Activated B cell treated with CpG ODN at 0.5 μM for 24 hours (primary cell): ENCODE results near the gene ASCC1. TPM values are rescaled to one million over a fixed set of nuclear protein-coding genes. Genes with fewer than 3 reads are reported as not detected.

Experiments used
- ATAC-seq: fragments of 200-7000 bp; cut with Tn5 transposase; one replicate; pipeline ENCODE4 v1.10.0; 2021; ENCODE audit warnings: low read depth, mild to moderate bottlenecking, moderate library complexity
- CTCF ChIA-PET: fragments of 350-600 bp; sonication (Branson Sonifier 250); formaldehyde crosslinking; loops from one replicate; lab custom pipeline; 2021; ENCODE audit warnings: antibody characterized with exemption; lab: Charles Lee
- POLR2A ChIA-PET: fragments of 350-600 bp; sonication (Branson Sonifier 250); formaldehyde crosslinking; loops from one replicate; lab custom pipeline; 2021; ENCODE audit warnings: antibody characterized with exemption; lab: Charles Lee
- DNase-seq: peaks from one replicate; pipeline ENCODE4 v3.0.0; 2022
- H3K27ac Mint-ChIP-seq: one replicate; pipeline ENCODE4 v1.8.0; 2020; ENCODE audit warnings: mixed read lengths
- H3K27me3 Mint-ChIP-seq: one replicate; pipeline ENCODE4 v1.8.0; 2021; ENCODE audit warnings: mixed read lengths
- H3K36me3 Mint-ChIP-seq: one replicate; pipeline ENCODE4 v1.8.0; 2021; ENCODE audit warnings: low read depth, mixed read lengths
- H3K4me1 Mint-ChIP-seq: one replicate; pipeline ENCODE4 v1.8.0; 2021; ENCODE audit warnings: mixed read lengths
- H3K4me3 Mint-ChIP-seq: one replicate; pipeline ENCODE4 v1.8.0; 2020; ENCODE audit warnings: mild to moderate bottlenecking, mixed read lengths
- H3K9me3 Mint-ChIP-seq: one replicate; pipeline ENCODE4 v1.8.0; 2020; ENCODE audit warnings: mixed read lengths
- CTCF ChIP-seq: fragments of 200-600 bp; IDR thresholded peaks from one replicate; pipeline ENCODE4 v1.8.0; 2022; ENCODE audit warnings: antibody characterized with exemption, mild to moderate bottlenecking
- intact Hi-C: fragments of 100-400 bp; cut with micrococcal nuclease; formaldehyde crosslinking; loops from one replicate; pipeline ENCODE4 v1.15.1; 2024
- total RNA-seq: library from RNA; stranded (reverse); gene quantifications from 2 replicates; pipeline ENCODE4 v1.2.3, GENCODE V29; 2022

The ASCC1 gene
- total RNA-seq, 1 donor from 2014 or later, result 42.6 TPM

- peaks cover 16% of the 10 kb centered on the region for H3K4me1 Mint-ChIP-seq
- TF ChIP-seq CTCF, result no peak
- H3K27me3 Mint-ChIP-seq, result no peaks in the 10 kb centered on the region
- H3K4me3 Mint-ChIP-seq, result no peak overlapping the region
- intact Hi-C loops, result no loop called here
- DNase-seq (no peak), ATAC-seq (no peak)
- H3K27ac Mint-ChIP-seq, result no peak overlapping the region
- H3K36me3 Mint-ChIP-seq, result peaks cover 54% of the 10 kb centered on the region
- ChIA-PET CTCF (interaction anchor here (4.9 kb wide), 1 partner anchor 15 kb away, joined by 42 read pairs; no protein-coding TSS in a partner anchor), POLR2A (interaction anchor here (0.6 to 0.7 kb wide), 3 partner anchors 29 to 129 kb away, joined by 4 to 5 read pairs (median 4); no protein-coding TSS in a partner anchor)
- no peaks in the 10 kb centered on the region for H3K9me3 Mint-ChIP-seq
These were observed 152.2 kb downstream of the ASCC1 start for GRCh38 chr10:72063703-72064391.

GRCh38 chr10:72062832-72063702, 153.0 kb downstream of the ASCC1 start:
- ChIA-PET POLR2A (interaction anchor here (0.6 to 0.7 kb wide), 3 partner anchors 30 to 129 kb away, joined by 4 to 5 read pairs (median 4); no protein-coding TSS in a partner anchor), CTCF (interaction anchor here (4.9 kb wide), 1 partner anchor 14 kb away, joined by 42 read pairs; no protein-coding TSS in a partner anchor)
- ATAC-seq, result no peak
- no peak for TF ChIP-seq CTCF
- Mint-ChIP-seq H3K4me1 (peaks cover 17% of the 10 kb centered on the region), H3K27me3 (no peaks in the 10 kb centered on the region), H3K36me3 (peaks cover 50% of the 10 kb centered on the region), H3K4me3 (no peak overlapping the region), H3K27ac (peak overlapping the region; percentile 41), H3K9me3 (no peaks in the 10 kb centered on the region)
- no peak for DNase-seq
- intact Hi-C loops, result no loop called here

DNA sequence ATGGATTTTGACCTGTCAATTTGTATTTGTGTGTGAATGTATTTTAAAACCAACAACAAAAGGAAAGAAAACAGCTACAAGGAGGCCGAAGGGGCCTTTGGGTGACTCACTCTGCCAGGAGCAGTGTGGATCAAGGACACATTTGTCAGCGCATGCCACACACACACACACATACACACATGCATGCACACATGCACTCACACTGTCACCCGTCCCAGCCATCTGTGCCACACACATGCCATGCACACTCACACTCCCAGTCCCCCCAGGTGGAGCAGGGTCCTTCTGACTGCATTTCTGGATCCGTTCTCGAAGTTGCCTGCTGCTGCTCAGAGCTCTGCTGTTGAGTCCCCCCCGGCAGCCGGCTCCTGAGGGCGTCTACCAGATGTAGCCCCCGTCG, 153.7 kb downstream of the ASCC1 start:
- H3K4me3 Mint-ChIP-seq, result no peak overlapping the region

DNA sequence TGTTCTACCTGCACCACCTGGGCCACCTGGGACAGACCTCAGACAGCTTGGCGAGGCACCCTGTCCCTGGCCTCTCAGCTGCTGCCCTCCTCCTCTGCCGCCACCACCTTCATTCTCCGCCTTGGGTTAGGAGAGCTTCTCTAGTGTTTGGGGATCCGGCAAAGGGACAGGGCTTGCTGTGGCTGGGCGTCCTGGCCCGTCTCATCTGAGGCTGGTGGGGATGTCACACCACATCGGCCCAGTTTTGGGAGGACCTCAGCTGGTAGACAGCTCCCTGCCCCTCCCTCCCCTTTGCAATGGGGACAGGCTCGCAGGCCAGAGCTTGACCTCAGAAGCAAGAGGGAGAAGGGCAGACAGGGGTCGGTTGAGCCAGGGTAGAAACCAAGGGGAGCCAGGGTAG, 154.1 kb downstream of the ASCC1 start:
- ChIA-PET CTCF (interaction anchor here (4.9 kb wide), 1 partner anchor 13 kb away, joined by 42 read pairs; no protein-coding TSS in a partner anchor), POLR2A (interaction anchor here (1.0 kb wide), 1 partner anchor 13 kb away, joined by 3 read pairs; no protein-coding TSS in a partner anchor)
- ATAC-seq (no peak), DNase-seq (no peak)
- TF ChIP-seq CTCF, result no peak
- H3K4me3 Mint-ChIP-seq, result no peak overlapping the region
- peaks cover 17% of the 10 kb centered on the region for H3K4me1 Mint-ChIP-seq
- intact Hi-C loops, result no loop called here
- peak overlapping the region; percentile 53 for H3K27ac Mint-ChIP-seq
- no peaks in the 10 kb centered on the region for H3K27me3 Mint-ChIP-seq
- peaks cover 38% of the 10 kb centered on the region for H3K36me3 Mint-ChIP-seq
- H3K9me3 Mint-ChIP-seq, result no peaks in the 10 kb centered on the region

More for the DNA sequence above, 153.7 kb downstream of the ASCC1 start:
- H3K9me3 Mint-ChIP-seq, result no peaks in the 10 kb centered on the region
- peaks cover 17% of the 10 kb centered on the region for H3K4me1 Mint-ChIP-seq
- H3K27ac Mint-ChIP-seq, result no peak overlapping the region
- intact Hi-C loops, result no loop called here
- DNase-seq, result no peak
- H3K27me3 Mint-ChIP-seq, result no peaks in the 10 kb centered on the region
- ChIA-PET CTCF (interaction anchor here (4.9 kb wide), 1 partner anchor 14 kb away, joined by 42 read pairs; no protein-coding TSS in a partner anchor), POLR2A (interaction anchor here (1.0 kb wide), 1 partner anchor 14 kb away, joined by 3 read pairs; no protein-coding TSS in a partner anchor)
- H3K36me3 Mint-ChIP-seq, result peaks cover 43% of the 10 kb centered on the region
- no peak for ATAC-seq
- TF ChIP-seq CTCF, result no peak
